GM19240 (cell line): ENCODE results near the gene RAD9A.
A peak's percentile ranks its signal among the peaks of the same experiment; 100 is the strongest.
"Not testable (repeated sequence)": the region's sequence is repeated elsewhere in the genome, so short reads cannot be mapped to it uniquely, and the experiment has no call there.

Source experiments
- DNase-seq: peaks from one replicate; pipeline ENCODE4 v3.0.0; 2011; ENCODE audit warnings: low spot score; ENCODE audit not compliant: insufficient read length

Gene RAD9A

DNA sequence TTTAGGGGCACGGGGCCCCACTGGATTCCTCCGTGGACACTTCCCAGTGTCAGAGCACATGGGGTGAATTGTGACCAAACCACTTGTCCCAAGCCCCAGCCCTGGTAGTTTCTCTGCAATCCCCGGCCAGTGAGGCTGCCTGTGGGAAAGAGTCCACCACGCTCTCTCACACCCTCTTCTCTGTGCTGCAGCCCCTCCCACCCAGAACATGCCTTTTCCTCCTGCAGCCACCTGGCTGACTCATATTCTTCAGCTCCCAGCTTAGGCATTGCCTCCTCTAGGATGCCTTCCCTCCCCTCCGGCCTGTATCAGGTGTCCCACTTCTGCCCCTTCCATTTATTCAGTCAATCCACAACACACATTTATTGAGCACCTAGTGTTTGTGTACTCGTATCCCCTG is 31.1 kb downstream of the RAD9A start:
- no peak for DNase-seq

DNA sequence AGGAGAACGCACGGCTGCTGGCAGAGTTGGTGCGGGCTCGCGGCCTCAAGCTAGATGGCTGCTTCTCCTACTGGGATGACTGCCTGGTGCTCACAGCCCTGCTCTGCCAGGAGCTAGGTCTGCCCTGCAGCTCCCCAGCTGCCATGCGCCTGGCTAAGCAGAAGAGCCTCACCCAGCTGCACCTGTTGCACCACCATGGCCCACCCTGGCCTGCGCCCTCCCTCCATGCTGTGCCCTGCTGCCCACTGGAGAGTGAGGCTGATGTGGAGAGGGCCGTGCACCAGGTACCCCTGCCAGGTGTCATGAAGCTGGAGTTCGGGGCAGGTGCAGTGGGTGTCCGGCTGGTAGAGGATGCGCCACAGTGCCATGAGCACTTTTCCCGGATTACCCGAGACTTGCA is 31.7 kb downstream of the RAD9A start:
- DNase-seq: no peak

DNA sequence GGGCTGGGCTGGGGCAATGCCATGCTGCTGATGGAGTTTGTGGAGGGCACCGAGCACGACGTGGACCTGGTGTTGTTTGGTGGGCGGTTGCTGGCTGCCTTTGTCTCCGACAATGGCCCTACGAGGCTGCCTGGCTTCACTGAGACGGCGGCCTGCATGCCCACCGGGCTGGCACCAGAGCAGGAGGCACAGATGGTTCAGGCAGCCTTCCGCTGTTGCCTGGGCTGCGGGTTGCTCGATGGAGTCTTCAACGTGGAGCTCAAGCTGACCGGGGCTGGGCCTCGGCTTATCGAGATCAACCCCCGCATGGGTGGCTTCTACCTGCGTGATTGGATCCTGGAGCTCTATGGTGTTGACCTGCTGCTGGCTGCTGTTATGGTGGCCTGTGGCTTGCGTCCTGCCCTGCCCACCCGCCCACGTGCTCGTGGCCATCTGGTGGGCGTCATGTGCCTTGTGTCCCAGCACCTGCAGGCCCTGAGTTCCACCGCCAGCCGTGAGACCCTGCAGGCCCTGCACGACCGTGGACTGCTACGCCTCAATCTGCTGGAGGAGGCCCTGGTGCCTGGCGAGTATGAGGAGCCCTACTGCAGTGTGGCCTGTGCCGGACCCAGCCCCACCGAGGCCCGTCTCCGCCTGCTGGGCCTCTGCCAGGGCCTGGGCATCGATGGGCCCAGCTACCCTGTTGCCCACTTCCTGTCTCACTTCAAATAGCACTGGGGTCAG is 32.3 kb downstream of the RAD9A start:
- no peak for DNase-seq

DNA sequence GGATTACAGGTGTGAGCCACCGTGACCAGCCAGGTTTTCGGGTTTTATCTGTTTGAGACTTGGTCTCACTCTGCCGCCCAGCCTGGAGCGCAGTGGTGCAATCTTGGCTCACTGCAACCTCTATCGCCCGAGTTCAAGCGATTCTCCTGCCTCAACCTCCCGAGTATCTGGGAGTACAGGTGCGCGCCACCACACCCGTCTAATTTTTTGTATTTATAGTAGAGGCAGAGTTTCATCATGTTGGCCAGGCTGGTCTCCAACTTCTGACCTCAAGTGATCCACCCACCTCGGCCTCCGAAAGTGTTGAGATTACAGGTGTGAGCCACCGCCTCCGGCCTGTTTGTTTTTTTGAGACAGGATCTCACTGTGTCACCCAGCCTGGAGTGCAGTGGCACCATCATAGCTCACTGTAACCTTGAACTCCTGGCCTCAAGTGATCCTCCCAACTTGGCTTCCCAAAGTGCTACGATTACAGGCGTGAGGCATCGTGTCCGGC is 35.6 kb downstream of the RAD9A start:
- DNase-seq: not testable (repeated sequence)

DNA sequence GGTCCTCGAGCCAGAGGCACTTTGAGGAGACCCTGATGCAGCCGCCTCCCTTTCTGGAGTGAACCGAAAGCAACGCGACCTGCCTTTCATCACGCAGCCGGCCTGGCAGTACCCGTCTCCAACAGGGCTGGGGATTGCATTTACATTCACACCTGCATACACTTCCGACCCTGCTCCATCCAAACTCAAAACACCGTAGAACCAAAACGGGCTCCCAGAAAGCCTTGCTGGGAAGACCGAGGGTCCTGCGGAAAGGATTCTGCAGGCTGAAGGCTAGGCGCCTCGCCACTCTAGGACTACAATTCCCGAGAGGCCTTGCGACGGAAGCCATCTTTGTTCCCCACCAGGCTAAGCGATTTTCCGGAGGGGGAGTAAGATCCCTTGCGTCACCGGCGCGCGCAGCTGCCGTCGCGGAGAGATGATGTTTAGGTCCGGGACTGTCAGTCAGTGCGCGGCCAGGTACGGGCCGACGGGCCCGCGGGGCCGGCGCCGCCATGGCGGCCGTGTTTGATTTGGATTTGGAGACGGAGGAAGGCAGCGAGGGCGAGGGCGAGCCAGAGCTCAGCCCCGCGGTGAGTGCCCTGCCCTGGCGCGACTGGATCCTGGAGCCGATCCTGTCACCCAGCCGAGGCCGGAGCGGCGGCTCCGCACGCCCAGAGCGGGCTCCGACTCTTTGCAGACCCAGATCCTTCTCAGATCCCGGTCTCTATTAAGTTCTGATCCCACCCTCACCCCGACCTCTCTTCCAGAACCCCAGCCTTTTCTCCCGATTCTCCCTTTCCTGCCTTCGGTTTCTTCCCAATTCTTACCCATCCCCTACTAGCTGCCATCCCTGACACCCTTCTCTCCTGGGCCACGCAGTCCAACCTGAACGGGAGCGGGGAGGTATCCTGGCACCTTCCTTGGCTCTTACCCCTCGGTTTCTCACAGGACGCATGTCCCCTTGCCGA is 36.5 kb downstream of the RAD9A start, which contains the start of gene RPS6KB2:
Gene RPS6KB2 (plus strand): TSS at position 443 of the 950 bp plus-strand sequence. CDS start 52 bp downstream, at position 495.
- peak; percentile 99 for DNase-seq

- DNase-seq: no peak
Observed at GRCh38 chr11:67429038-67429668, 37.4 kb downstream of the RAD9A start.

- DNase-seq: no peak
Observed at GRCh38 chr11:67429722-67430121, 37.9 kb downstream of the RAD9A start.

GRCh38 chr11:67431346-67432249 is 39.8 kb downstream of the RAD9A start:
- no peak for DNase-seq

- no peak for DNase-seq
Observed at GRCh38 chr11:67432655-67433349, 41.0 kb downstream of the RAD9A start.

- no peak for DNase-seq
Observed at GRCh38 chr11:67433536-67434394, 42.0 kb downstream of the RAD9A start.

GRCh38 chr11:67434395-67434881 is 42.7 kb downstream of the RAD9A start:
- no peak for DNase-seq

DNA sequence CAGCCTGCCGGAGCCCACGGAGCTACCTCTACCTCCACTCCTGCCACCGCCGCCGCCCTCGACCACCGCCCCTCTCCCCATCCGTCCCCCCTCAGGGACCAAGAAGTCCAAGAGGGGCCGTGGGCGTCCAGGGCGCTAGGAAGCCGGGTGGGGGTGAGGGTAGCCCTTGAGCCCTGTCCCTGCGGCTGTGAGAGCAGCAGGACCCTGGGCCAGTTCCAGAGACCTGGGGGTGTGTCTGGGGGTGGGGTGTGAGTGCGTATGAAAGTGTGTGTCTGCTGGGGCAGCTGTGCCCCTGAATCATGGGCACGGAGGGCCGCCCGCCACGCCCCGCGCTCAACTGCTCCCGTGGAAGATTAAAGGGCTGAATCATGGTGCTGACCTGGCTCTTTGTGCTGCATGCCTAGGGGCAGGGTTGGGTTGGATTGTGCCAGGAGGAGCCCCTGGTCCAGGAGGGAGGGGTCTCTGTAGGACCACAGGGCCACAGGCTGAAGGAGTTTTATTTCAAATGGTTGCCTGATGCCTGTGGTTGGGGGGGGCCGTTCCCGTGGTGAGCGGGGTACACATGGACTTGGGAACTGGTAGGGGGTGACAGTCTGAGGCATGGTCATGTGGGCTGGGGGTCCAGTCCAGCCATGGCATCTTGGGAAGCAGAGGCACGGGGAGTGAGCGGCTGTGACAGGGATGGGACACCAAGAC is 43.4 kb downstream of the RAD9A start:
- no peak for DNase-seq

GRCh38 chr11:67435727-67436458 is 44.1 kb downstream of the RAD9A start:
- DNase-seq: no peak

GRCh38 chr11:67436459-67437081 is 44.8 kb downstream of the RAD9A start:
- DNase-seq: peak; percentile 82

GRCh38 chr11:67437082-67437808 is 45.5 kb downstream of the RAD9A start, which contains the start of gene PTPRCAP:
Gene PTPRCAP, minus strand, starts transcription at chr11:67437682. Its CDS starts 63 bp downstream, at chr11:67437619.
- peak; percentile 66 for DNase-seq

GRCh38 chr11:67437809-67438157 is 46.0 kb downstream of the RAD9A start:
- DNase-seq: no peak
